H1 (cell line): Measurements from ENCODE around the gene EFEMP1.

Source experiments
- BRCA1 ChIP-seq: IDR thresholded peaks from 2 replicates; pipeline ENCODE4 v1.6.1; 2012; ENCODE audit warnings: low read depth, low read length, improper control_type of control experiment
- TF ChIP-seq, protein P1 (sequence below), 3 experiments: IDR thresholded peaks; 1 replicate in 2 of 3; 2 replicates in 1 of 3; pipeline versions ENCODE4 v1.5.1 to v1.6.1; 2011; ENCODE audit warnings: low read length in 3 of 3, mild to moderate bottlenecking in 3 of 3, inconsistent platforms in 2 of 3, low read depth in 1 of 3, moderate library complexity in 1 of 3; ENCODE audit not compliant: insufficient read depth in 1 of 3; ENCODE audit errors: control extremely low read depth in 1 of 3

DNA sequence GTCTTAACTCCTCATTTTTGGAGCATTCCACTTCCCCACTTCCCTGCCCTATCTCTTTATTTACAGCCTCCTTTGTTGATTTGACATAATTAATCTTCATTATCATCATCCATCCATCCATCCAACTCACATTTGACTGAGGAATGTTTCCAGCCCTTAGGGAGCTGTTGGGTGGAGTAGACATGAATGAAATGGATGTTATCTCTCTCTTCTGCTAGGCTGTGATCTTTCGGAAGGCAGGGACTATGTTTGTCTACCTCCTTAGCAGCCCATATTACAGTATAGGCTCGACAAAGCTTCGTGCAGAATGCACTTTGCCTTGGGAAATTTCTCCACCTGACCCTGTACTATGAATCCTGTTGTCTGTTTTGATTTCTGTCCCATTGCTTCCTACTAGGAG, 7.7 kb upstream of the EFEMP1 start:
- TF ChIP-seq BRCA1, result no peak
- TF ChIP-seq, protein P1, sequence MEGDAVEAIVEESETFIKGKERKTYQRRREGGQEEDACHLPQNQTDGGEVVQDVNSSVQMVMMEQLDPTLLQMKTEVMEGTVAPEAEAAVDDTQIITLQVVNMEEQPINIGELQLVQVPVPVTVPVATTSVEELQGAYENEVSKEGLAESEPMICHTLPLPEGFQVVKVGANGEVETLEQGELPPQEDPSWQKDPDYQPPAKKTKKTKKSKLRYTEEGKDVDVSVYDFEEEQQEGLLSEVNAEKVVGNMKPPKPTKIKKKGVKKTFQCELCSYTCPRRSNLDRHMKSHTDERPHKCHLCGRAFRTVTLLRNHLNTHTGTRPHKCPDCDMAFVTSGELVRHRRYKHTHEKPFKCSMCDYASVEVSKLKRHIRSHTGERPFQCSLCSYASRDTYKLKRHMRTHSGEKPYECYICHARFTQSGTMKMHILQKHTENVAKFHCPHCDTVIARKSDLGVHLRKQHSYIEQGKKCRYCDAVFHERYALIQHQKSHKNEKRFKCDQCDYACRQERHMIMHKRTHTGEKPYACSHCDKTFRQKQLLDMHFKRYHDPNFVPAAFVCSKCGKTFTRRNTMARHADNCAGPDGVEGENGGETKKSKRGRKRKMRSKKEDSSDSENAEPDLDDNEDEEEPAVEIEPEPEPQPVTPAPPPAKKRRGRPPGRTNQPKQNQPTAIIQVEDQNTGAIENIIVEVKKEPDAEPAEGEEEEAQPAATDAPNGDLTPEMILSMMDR (IDR thresholded peaks at IDR 0.05; ENCODE audit: control extremely low read depth in 1 of 3, insufficient read depth in 1 of 3, low read depth in 1 of 3, low read length in 3 of 3), result no peak
